Esophagus muscularis mucosa (tissue), 4 donors: ENCODE data around the gene NUP93. TPM values are rescaled to one million over a fixed set of nuclear protein-coding genes. Genes with fewer than 3 reads are reported as not detected.
"Not testable (repeated sequence)": the region's sequence is repeated elsewhere in the genome, so short reads cannot be mapped to it uniquely, and the experiment has no call there.

Experiments
- DNase-seq: peaks from one replicate; pipeline ENCODE4 v3.0.0-alpha.2; 2017; ENCODE audit errors: extremely low spot score
- H3K27ac ChIP-seq, 4 donors: fragments of 200-600 bp; sonication (generic); replicated peaks in 1 of 4; 1 replicate in 3 of 4; 2 replicates in 1 of 4; pipeline ENCODE4 v1.5.1; 2016 to 2019; ENCODE audit warnings: mild to moderate bottlenecking in 1 of 4
- H3K27me3 ChIP-seq, 4 donors: fragments of 200-600 bp; sonication (generic); one replicate each; pipeline versions ENCODE4 v1.5.1 to v1.6.0; 2016 to 2019
- H3K36me3 ChIP-seq, 4 donors: fragments of 200-600 bp; sonication (generic); one replicate each; pipeline ENCODE4 v1.5.1; 2016 to 2019
- H3K4me1 ChIP-seq, 4 donors: fragments of 200-600 bp; sonication (generic); one replicate each; pipeline ENCODE4 v1.5.1; 2016 to 2019
- H3K4me3 ChIP-seq, 4 donors: fragments of 200-600 bp; sonication (generic); 1 replicate in 2 of 4; 2 replicates in 2 of 4; pipeline ENCODE4 v1.5.1; 2016 to 2019; ENCODE audit warnings: mild to moderate bottlenecking in 4 of 4, moderate library complexity in 1 of 4
- H3K9me3 ChIP-seq, 4 donors: fragments of 200-600 bp; sonication (generic); 1 replicate in 3 of 4; 2 replicates in 1 of 4; pipeline ENCODE4 v1.5.1; 2016 to 2019
- CTCF ChIP-seq, 3 experiments: fragments of 200-600 bp in 2 of 3; fragments of 450-650 bp in 1 of 3; sonication (generic) in 2 of 3; IDR thresholded peaks; one replicate each; pipeline ENCODE4 v1.5.1; 2017 to 2019; ENCODE audit warnings: antibody characterized with exemption in 3 of 3, mild to moderate bottlenecking in 2 of 3, moderate library complexity in 1 of 3
- EP300 ChIP-seq: sonication (generic); formaldehyde crosslinking; IDR thresholded peaks from one replicate; pipeline ENCODE4 v1.6.1; 2017; ENCODE audit warnings: antibody characterized with exemption
- POLR2A ChIP-seq: fragments of 450-650 bp; IDR thresholded peaks from one replicate; pipeline ENCODE4 v1.6.1; 2017; ENCODE audit warnings: antibody characterized with exemption, moderate library complexity, mild to moderate bottlenecking, low read depth
- POLR2AphosphoS5 ChIP-seq, 2 donors: sonication (generic); formaldehyde crosslinking; IDR thresholded peaks; one replicate each; pipeline ENCODE4 v1.6.1; 2017; ENCODE audit warnings: antibody characterized with exemption in 2 of 2
- WGBS: methylation state at CpG from one replicate; pipeline ENCODE4 v1.1.5; 2018; 5-methylcytosine and 5-hydroxymethylcytosine counted together
- intact Hi-C: fragments of 100-400 bp; cut with DNase I; formaldehyde crosslinking; loops from one replicate; pipeline ENCODE4 v1.15.1; 2023
- total RNA-seq, 4 donors: library from RNA; depleted of rRNA; stranded (reverse); fragments of >200 nt; gene quantifications; one replicate each; pipeline versions ENCODE4 v1.1.0 to v1.2.1, GENCODE V29; 2016

The NUP93 gene
- total RNA-seq, 4 donors from 2014 or later: 34.0 to 47.5 (median 36.5) TPM

DNA sequence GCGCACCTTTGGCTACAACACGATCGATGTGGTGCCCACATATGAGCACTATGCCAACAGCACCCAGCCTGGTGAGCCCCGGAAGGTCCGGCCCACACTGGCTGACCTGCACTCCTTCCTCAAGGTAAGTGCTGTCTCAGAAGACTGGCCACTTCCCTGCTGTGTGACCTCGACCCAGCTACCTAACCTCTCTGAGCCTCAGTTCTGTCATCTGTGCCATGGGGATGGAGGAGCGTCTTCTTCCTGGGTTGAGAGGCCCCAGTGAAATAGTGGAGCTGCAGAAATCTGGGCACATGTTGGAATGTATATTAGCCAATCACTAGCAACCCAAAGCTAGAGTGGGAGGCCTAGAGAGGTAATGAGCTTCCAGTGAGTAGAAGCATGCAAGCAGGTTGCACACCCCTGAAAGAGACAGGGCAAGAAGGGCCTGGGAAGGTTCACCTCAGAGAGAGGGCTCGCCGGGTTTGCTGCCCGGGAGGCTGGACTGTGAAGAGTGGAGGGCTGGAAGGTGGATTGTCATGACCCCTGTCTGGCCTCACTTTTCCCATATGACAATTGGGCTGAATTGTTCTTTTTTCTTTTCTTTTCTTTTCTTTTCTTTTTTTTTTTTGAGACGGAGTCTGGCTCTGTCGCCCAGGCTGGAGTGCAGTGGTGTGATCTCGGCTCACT, 135.6 kb downstream of the NUP93 start:
- H3K27me3 ChIP-seq: no peaks in the 10 kb centered on the region
- no peaks in the 10 kb centered on the region for H3K9me3 ChIP-seq
- WGBS: 96% methylated on average over 10 of the region's 13 CpGs
- TF ChIP-seq EP300: no peak
- no peak for TF ChIP-seq CTCF (IDR thresholded peaks at IDR 0.05)
- TF ChIP-seq POLR2AphosphoS5 (IDR thresholded peaks at IDR 0.05): no peak
- TF ChIP-seq POLR2A: no peak
- H3K4me3 ChIP-seq: no peak overlapping the region
- peaks cover 4 to 9% (median 7%) of the 10 kb centered on the region in 4 donors for H3K4me1 ChIP-seq
- no peaks in the 10 kb centered on the region for H3K36me3 ChIP-seq
- no peak overlapping the region for H3K27ac ChIP-seq
- DNase-seq: no peak
- intact Hi-C loops: loop anchor here (5.0 kb wide), 3 partner anchors 67 to 182 kb away; partner anchors contain the start of gene HERPUD1

DNA sequence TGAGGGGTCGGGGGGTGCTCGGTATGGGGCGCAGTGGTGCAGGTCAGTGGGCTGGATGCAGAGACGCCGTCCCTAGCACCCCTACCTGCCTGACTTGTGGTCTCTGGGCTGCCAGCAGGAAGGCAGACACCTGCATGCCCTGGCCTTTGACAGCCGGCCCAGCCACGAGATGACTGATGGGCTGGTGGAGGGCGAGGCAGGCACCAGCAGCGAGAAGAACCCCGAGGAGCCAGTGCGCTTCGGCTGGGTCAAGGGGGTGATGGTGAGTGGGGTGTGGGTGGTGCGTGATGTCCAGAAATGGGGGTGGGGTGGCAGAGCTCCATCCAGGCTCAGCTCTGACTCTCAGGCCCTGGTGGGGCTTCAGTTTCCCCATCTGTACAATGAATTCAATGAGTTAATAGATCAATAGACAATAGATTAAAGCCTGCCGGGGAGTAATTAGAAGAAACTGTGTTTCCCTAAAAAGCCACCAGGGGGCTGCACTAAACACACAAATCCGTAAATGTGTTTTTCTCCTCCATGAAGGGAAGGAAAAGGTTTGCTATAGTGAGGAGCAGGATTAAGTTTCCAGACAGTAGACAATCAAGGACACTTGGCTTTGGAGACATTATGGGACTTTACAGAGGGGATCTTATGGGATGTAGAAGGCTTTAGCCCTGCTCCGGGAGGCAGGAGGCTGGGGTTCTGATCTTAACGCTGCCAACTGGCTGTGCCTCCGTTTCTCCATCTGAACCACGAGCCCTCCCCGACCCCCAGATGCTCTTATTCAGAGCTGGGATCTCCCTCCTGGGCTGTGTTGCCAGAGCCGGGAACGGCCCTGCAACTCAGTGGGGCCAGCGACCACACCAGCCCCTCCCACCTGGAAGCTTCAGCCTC, 137.3 kb downstream of the NUP93 start:
- no peak overlapping the region for H3K27ac ChIP-seq
- intact Hi-C loops: loop anchor here (5.0 kb wide), 3 partner anchors 65 to 180 kb away; partner anchors contain the start of gene HERPUD1
- no peaks in the 10 kb centered on the region for H3K36me3 ChIP-seq
- H3K27me3 ChIP-seq: no peaks in the 10 kb centered on the region
- H3K9me3 ChIP-seq: no peaks in the 10 kb centered on the region
- H3K4me3 ChIP-seq: no peak overlapping the region
- TF ChIP-seq POLR2AphosphoS5 (IDR thresholded peaks at IDR 0.05) (no peak), EP300 (no peak), CTCF (IDR thresholded peaks at IDR 0.05) (peak; percentile 72 to 82 (median 72)), POLR2A (no peak)
- WGBS: 40% methylated on average over 16 of the region's 23 CpGs
- H3K4me1 ChIP-seq: peaks cover 4 to 9% (median 7%) of the 10 kb centered on the region in 4 donors
- DNase-seq: no peak

GRCh38 chr16:56868175-56868574, 138.2 kb downstream of the NUP93 start:
- 83% methylated on average over 9 of the region's 9 CpGs for WGBS
- DNase-seq: no peak
- no peaks in the 10 kb centered on the region for H3K36me3 ChIP-seq
- no peaks in the 10 kb centered on the region for H3K27me3 ChIP-seq
- no peak overlapping the region for H3K27ac ChIP-seq
- H3K9me3 ChIP-seq: no peaks in the 10 kb centered on the region
- no peak overlapping the region for H3K4me3 ChIP-seq
- TF ChIP-seq POLR2AphosphoS5 (IDR thresholded peaks at IDR 0.05) (no peak), CTCF (IDR thresholded peaks at IDR 0.05) (no peak), POLR2A (no peak), EP300 (no peak)
- H3K4me1 ChIP-seq: peaks cover 4 to 9% (median 7%) of the 10 kb centered on the region in 4 donors
- intact Hi-C loops: loop anchor here (5.0 kb wide), 3 partner anchors 64 to 179 kb away; partner anchors contain the start of gene HERPUD1

GRCh38 chr16:56868766-56869165, 138.8 kb downstream of the NUP93 start:
- DNase-seq, H3K9me3 ChIP-seq, H3K27ac ChIP-seq, H3K4me1 ChIP-seq, H3K27me3 ChIP-seq, H3K36me3 ChIP-seq, H3K4me3 ChIP-seq: not testable (repeated sequence)
- 91% methylated on average over 5 of the region's 5 CpGs for WGBS
- intact Hi-C loops: loop anchor here (5.0 kb wide), 3 partner anchors 64 to 179 kb away; partner anchors contain the start of gene HERPUD1
